NB4 (cell line): ENCODE results near the gene CFAP58.

Experiments
- POLR2A ChIP-seq: IDR thresholded peaks from 2 replicates; pipeline ENCODE4 v1.6.1; 2011; ENCODE audit warnings: mild to moderate bottlenecking; ENCODE audit not compliant: insufficient read length; ENCODE audit errors: extremely low read depth
- TF ChIP-seq, protein P1 (sequence below): IDR thresholded peaks from one replicate; pipeline ENCODE4 v1.5.1; 2012; ENCODE audit warnings: low read depth, low read length

- TF ChIP-seq, protein P1, sequence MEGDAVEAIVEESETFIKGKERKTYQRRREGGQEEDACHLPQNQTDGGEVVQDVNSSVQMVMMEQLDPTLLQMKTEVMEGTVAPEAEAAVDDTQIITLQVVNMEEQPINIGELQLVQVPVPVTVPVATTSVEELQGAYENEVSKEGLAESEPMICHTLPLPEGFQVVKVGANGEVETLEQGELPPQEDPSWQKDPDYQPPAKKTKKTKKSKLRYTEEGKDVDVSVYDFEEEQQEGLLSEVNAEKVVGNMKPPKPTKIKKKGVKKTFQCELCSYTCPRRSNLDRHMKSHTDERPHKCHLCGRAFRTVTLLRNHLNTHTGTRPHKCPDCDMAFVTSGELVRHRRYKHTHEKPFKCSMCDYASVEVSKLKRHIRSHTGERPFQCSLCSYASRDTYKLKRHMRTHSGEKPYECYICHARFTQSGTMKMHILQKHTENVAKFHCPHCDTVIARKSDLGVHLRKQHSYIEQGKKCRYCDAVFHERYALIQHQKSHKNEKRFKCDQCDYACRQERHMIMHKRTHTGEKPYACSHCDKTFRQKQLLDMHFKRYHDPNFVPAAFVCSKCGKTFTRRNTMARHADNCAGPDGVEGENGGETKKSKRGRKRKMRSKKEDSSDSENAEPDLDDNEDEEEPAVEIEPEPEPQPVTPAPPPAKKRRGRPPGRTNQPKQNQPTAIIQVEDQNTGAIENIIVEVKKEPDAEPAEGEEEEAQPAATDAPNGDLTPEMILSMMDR: no peak
- TF ChIP-seq POLR2A: no peak
Observed at GRCh38 chr10:104435822-104436221, 82.2 kb downstream of the CFAP58 start.
